ENCODE results near the gene GRB14. TPM values are rescaled to one million over a fixed set of nuclear protein-coding genes. Genes with fewer than 3 reads are reported as not detected.

Gene GRB14
- total RNA-seq, 2 donors from 2014 or later: 0.14 to 29.9 TPM

DNA sequence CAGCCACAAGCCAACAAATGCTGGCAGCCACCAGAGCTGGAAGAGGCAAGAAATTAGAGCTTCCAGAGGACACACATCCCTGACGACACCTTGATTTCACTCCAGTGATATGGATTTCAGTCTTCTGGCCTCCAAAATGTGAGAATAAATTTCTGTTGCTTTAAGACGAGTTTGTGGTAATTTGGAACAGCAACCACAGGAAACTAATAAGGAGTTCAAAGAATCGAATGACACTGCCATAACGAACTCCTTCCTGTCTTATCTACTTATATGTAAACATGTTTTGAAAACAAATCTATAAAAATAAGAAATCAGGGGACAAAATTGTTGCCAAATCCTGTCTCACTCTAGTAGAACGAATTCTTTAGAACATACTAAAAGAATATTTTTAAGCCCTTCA, 75.8 kb downstream of the GRB14 start:
- 83% methylated on average over 5 of the region's 5 CpGs for WGBS
- no peak for DNase-seq (ENCODE audit: low spot score)
- intact Hi-C loops (cut with DNase I): no loop called here
- Histone ChIP-seq H3K9me3 (no peaks in the 10 kb centered on the region), H3K27ac (no peak overlapping the region), H3K36me3 (no peaks in the 10 kb centered on the region), H3K27me3 (replicated peaks; ENCODE audit: insufficient read depth) (no peaks in the 10 kb centered on the region), H3K4me3 (no peak overlapping the region), H3K4me1 (replicated peaks) (no peaks in the 10 kb centered on the region)
- TF ChIP-seq POLR2A (IDR thresholded peaks at IDR 0.05) (no peak), POLR2AphosphoS5 (IDR thresholded peaks at IDR 0.05) (no peak)
- TF ChIP-seq, protein P1, sequence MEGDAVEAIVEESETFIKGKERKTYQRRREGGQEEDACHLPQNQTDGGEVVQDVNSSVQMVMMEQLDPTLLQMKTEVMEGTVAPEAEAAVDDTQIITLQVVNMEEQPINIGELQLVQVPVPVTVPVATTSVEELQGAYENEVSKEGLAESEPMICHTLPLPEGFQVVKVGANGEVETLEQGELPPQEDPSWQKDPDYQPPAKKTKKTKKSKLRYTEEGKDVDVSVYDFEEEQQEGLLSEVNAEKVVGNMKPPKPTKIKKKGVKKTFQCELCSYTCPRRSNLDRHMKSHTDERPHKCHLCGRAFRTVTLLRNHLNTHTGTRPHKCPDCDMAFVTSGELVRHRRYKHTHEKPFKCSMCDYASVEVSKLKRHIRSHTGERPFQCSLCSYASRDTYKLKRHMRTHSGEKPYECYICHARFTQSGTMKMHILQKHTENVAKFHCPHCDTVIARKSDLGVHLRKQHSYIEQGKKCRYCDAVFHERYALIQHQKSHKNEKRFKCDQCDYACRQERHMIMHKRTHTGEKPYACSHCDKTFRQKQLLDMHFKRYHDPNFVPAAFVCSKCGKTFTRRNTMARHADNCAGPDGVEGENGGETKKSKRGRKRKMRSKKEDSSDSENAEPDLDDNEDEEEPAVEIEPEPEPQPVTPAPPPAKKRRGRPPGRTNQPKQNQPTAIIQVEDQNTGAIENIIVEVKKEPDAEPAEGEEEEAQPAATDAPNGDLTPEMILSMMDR (IDR thresholded peaks at IDR 0.05): no peak

DNA sequence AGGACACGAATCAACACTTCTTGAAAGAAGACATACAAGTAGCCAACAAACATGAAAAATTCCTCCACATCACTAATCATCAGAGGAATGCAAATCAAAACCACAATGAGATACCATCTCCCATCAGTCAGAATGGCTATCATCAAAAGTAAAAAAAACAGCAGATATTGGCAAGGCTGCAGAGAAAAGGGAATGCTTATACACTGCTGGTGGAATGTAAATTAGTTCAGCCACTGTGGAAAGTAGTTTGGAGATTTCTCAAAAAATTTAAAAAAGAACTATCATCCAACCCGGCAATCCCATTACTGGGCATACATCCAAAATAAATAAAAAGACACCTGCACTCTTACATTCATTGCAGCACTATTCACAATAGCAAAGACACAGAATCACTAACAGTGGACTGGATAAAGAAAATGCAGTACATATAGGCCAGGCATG, 78.7 kb downstream of the GRB14 start:
- Histone ChIP-seq H3K27me3 (replicated peaks; ENCODE audit: insufficient read depth) (no peaks in the 10 kb centered on the region), H3K4me1 (replicated peaks) (no peaks in the 10 kb centered on the region), H3K36me3 (no peaks in the 10 kb centered on the region), H3K9me3 (no peaks in the 10 kb centered on the region), H3K27ac (no peak overlapping the region), H3K4me3 (no peak overlapping the region)
- no peak for DNase-seq (ENCODE audit: low spot score)
- intact Hi-C loops (cut with DNase I): no loop called here
- TF ChIP-seq, protein P1 (IDR thresholded peaks at IDR 0.05): no peak
- TF ChIP-seq POLR2AphosphoS5 (IDR thresholded peaks at IDR 0.05) (no peak), POLR2A (IDR thresholded peaks at IDR 0.05) (no peak)
- 28% methylated on average over 2 of the region's 2 CpGs for WGBS

DNA sequence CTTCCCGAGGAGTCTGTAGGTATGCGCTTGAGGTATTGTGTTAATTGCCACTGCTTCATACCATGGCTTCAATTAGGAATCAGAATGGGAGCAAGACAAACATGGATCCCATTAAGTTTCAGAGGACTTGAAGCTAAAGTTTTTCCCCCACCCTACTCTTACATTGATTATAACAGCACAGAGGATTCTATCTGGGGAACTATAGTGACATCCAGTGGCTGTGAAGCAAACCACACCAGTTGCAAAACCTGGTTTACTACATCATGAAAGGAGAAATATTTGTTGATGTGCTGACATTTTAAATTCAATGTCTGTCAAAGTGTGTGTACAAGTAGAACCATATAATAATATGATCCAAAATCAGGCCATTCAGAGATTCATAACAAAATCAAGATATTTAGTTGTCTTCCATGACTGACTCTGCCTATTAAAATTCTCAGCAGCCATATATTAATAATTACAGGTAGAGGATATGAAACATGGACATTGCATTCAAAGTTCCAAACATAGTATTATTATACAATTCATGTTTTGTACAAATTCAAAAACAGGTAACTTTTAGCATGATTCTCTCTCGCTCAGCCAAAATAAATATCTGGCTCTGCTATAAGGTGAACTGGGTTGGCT, 82.9 kb downstream of the GRB14 start:
- intact Hi-C loops (cut with DNase I): no loop called here
- H3K4me3 ChIP-seq: no peak overlapping the region
- H3K4me1 ChIP-seq (replicated peaks): no peaks in the 10 kb centered on the region

DNA sequence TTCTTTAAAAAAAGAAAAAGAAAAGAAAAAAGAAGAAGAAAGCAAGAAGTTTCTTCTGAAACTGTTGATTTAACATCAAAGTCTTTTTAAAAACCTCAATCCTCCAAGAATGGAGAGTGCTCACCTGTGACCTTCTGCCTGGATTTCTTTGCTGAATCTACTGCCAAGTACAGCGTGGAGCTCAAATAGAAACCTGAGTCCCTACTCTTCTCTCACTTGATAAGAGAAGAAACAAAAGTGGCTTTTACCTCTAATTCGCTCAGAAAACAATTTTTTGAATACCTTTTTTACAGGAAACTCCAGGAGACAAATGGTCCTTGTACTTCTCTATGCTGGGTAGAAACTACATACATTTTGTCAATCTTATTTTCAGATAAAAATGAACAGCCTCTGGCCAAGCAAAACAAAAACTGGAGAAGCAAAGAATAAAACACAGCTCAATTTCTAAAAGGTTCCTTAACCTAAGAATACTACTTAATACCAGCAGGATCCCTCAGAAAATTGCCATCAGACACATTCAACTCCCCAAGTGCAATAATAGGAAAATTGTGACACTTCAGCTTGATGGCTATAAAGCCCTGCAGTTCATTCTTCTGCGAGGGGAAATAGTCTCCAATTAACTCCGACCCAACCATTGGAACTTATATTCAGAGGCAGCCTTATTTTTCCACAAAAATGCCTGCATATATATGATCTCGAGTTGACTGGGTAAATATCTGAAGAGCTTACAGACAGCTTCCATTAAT, 85.8 kb downstream of the GRB14 start:
- 23% methylated on average over 5 of the region's 5 CpGs for WGBS
- TF ChIP-seq, protein P1 (IDR thresholded peaks at IDR 0.05): no peak
- TF ChIP-seq POLR2AphosphoS5 (IDR thresholded peaks at IDR 0.05) (no peak), POLR2A (IDR thresholded peaks at IDR 0.05) (no peak)

More for the DNA sequence above, 82.9 kb downstream of the GRB14 start:
- 85% methylated on average over 3 of the region's 3 CpGs for WGBS
- Histone ChIP-seq H3K27me3 (replicated peaks; ENCODE audit: insufficient read depth) (no peaks in the 10 kb centered on the region), H3K36me3 (no peaks in the 10 kb centered on the region), H3K27ac (no peak overlapping the region), H3K9me3 (no peaks in the 10 kb centered on the region)
- no peak for DNase-seq (ENCODE audit: low spot score)
- TF ChIP-seq, protein P1 (IDR thresholded peaks at IDR 0.05): peak in 3 of 4 experiments; percentile 19 to 47 (median 40)
- TF ChIP-seq POLR2A (IDR thresholded peaks at IDR 0.05): no peak

More for the DNA sequence above, 85.8 kb downstream of the GRB14 start:
- H3K9me3 ChIP-seq: no peaks in the 10 kb centered on the region
- no peaks in the 10 kb centered on the region for H3K4me1 ChIP-seq (replicated peaks)
- DNase-seq (ENCODE audit: low spot score): no peak
- H3K36me3 ChIP-seq: no peaks in the 10 kb centered on the region
- no peaks in the 10 kb centered on the region for H3K27me3 ChIP-seq (replicated peaks; ENCODE audit: insufficient read depth)
- H3K27ac ChIP-seq: no peak overlapping the region
- H3K4me3 ChIP-seq: no peak overlapping the region
- intact Hi-C loops (cut with DNase I): no loop called here

Measured in prostate gland (tissue), 2 donors.